Esophagus muscularis mucosa (tissue), 3 donors: ENCODE data around the gene LYVE1.

Source experiments
- POLR2A ChIP-seq: fragments of 450-650 bp; IDR thresholded peaks from one replicate; pipeline ENCODE4 v1.6.1; 2017; ENCODE audit warnings: antibody characterized with exemption, moderate library complexity, mild to moderate bottlenecking, low read depth
- TF ChIP-seq, protein P1 (sequence below), 3 experiments: fragments of 200-600 bp in 2 of 3; fragments of 450-650 bp in 1 of 3; sonication (generic) in 2 of 3; IDR thresholded peaks; one replicate each; pipeline ENCODE4 v1.5.1; 2017 to 2019; ENCODE audit warnings: antibody characterized with exemption in 3 of 3, mild to moderate bottlenecking in 2 of 3, moderate library complexity in 1 of 3

DNA sequence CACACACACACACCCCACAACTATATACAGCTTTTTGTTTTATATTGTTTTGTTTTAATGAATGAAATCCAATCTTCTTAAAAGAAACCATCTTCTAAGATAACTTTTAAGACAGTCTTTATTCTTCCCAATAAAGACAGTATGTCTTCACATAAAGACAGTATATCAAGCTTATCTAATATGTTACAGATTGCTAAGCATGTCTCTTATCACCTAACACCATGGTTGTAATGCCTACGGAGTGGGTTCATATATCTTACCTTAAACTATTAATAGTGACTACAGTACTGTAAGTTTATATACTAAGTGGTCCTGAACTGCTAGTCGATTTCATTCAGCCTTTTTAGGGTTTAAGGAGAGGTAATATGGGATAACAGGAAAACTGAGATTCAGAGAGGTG is 35.9 kb downstream of the LYVE1 start:
- TF ChIP-seq, protein P1, sequence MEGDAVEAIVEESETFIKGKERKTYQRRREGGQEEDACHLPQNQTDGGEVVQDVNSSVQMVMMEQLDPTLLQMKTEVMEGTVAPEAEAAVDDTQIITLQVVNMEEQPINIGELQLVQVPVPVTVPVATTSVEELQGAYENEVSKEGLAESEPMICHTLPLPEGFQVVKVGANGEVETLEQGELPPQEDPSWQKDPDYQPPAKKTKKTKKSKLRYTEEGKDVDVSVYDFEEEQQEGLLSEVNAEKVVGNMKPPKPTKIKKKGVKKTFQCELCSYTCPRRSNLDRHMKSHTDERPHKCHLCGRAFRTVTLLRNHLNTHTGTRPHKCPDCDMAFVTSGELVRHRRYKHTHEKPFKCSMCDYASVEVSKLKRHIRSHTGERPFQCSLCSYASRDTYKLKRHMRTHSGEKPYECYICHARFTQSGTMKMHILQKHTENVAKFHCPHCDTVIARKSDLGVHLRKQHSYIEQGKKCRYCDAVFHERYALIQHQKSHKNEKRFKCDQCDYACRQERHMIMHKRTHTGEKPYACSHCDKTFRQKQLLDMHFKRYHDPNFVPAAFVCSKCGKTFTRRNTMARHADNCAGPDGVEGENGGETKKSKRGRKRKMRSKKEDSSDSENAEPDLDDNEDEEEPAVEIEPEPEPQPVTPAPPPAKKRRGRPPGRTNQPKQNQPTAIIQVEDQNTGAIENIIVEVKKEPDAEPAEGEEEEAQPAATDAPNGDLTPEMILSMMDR (IDR thresholded peaks at IDR 0.05) = no peak
- TF ChIP-seq POLR2A = no peak
